Islet precursor cell (in vitro differentiated cells): ENCODE measurements around the gene FLNA.
"Not testable (repeated sequence)": the region's sequence is repeated elsewhere in the genome, so short reads cannot be mapped to it uniquely, and the experiment has no call there.

ENCODE experiments used
- DNase-seq: peaks from one replicate; pipeline ENCODE4 v3.0.0-alpha.2; 2018

Gene FLNA

GRCh38 chrX:154374313-154375155, at the start of gene FLNA:
Gene FLNA, minus strand, starts transcription at chrX:154374634. Its CDS starts 3,389 bp downstream, at chrX:154371245.
- DNase-seq = peak; percentile 70

GRCh38 chrX:154420402-154420756, 45.9 kb upstream of the FLNA start:
- no peak for DNase-seq

GRCh38 chrX:154419688-154420401, 45.4 kb upstream of the FLNA start:
- DNase-seq = no peak

GRCh38 chrX:154419189-154419588, 44.8 kb upstream of the FLNA start:
- DNase-seq = no peak

GRCh38 chrX:154417157-154417556, 42.7 kb upstream of the FLNA start:
- DNase-seq = no peak

GRCh38 chrX:154413142-154413541, 38.7 kb upstream of the FLNA start:
- DNase-seq = no peak

GRCh38 chrX:154412468-154412867, 38.0 kb upstream of the FLNA start:
- no peak for DNase-seq

GRCh38 chrX:154411981-154412340, 37.5 kb upstream of the FLNA start:
- peak; percentile 79 for DNase-seq

- peak; percentile 99 for DNase-seq
Observed at GRCh38 chrX:154409222-154409871, 34.9 kb upstream of the FLNA start, which contains the start of gene DNASE1L1. Gene DNASE1L1, minus strand, starts transcription at chrX:154409254. Its CDS starts 3,686 bp downstream, at chrX:154405568.

- no peak for DNase-seq
Observed at GRCh38 chrX:154408659-154409221, 34.3 kb upstream of the FLNA start.

GRCh38 chrX:154404625-154405192, 30.3 kb upstream of the FLNA start:
- DNase-seq = no peak

- no peak for DNase-seq
Observed at GRCh38 chrX:154403858-154404257, 29.4 kb upstream of the FLNA start.

GRCh38 chrX:154403192-154403591, 28.8 kb upstream of the FLNA start:
- DNase-seq = no peak

GRCh38 chrX:154402622-154403127, 28.2 kb upstream of the FLNA start:
- no peak for DNase-seq

- DNase-seq = no peak
Observed at GRCh38 chrX:154401918-154402621, 27.6 kb upstream of the FLNA start.

GRCh38 chrX:154401045-154401799, 26.8 kb upstream of the FLNA start:
- peak; percentile 63 for DNase-seq

GRCh38 chrX:154400369-154400817, 26.0 kb upstream of the FLNA start:
- not testable (repeated sequence) for DNase-seq

- no peak for DNase-seq
Observed at GRCh38 chrX:154399527-154400368, 25.3 kb upstream of the FLNA start.

GRCh38 chrX:154398668-154399526, 24.5 kb upstream of the FLNA start:
- DNase-seq = peak; percentile 78
